ENCODE measurements around the gene BRD2. TPM values are rescaled to one million over a fixed set of nuclear protein-coding genes. Genes with fewer than 3 reads are reported as not detected.
A peak's percentile ranks its signal among the peaks of the same experiment; 100 is the strongest.

BRD2 gene
- total and polyA plus RNA-seq, 11 donors, result 56.8 to 107 (median 73.1) TPM

DNA sequence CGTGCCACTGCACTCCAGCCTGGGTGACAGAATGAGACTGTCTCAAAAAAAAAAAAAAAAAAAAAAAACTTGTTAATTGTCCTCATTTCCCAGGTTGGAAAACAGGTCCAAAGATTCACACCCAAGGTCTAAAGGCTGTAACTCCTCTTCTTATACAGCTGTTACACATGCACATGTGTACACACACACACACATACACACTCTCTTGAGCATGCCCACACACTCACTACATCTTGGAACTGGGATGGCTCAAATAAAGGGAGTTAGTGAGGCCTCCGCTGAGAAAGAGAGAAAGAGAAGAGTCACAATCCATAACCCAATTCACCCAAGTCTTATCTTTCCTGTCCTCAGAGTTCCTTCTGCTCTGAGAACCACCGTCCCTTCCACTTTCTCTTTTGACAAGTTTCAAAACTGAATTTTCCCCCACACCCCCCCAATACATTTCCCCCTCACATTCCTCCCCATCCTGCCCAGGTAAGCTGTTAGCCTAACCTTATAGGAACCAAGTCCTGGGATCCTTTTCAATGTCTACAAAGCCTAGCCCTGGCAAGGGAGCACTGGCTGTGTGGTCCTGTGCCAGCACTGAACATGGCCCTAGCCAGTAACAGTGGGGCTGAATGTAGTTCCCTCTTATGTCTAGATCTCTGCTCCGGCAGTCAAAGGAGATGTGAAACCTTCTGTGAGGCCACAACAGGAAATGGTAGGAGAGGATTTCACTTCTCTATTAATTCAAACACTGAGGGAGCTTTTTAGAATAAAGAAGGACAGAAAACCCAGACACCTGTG lies 24.3 kb upstream of the BRD2 start:
- H3K4me3 ChIP-seq, result peak overlapping the region in 2 of 12 donors; percentile 13 to 37
- TF ChIP-seq CTCF (IDR thresholded peaks at IDR 0.05) (no peak), POLR2A (IDR thresholded peaks at IDR 0.05) (no peak)
- ATAC-seq (peak in 3 of 4 donors; percentile 49 to 76 (median 53)), DNase-seq (no peak)
- intact Hi-C loops (cut with DNase I), result loop anchor here in 1 of 10 donors (10.0 kb wide), 1 partner anchor 49 kb away; no protein-coding TSS in a partner anchor
- peaks cover 0 to 8% (median 0%) of the 10 kb centered on the region in 12 donors for H3K9me3 ChIP-seq
- H3K27me3 ChIP-seq, result no peaks in the 10 kb centered on the region
- WGBS, 4 donors, result 65 to 77% (median 74%) methylated on average over 4 of the region's 4 CpGs
- H3K27ac ChIP-seq, result peak overlapping the region in 3 of 12 donors; percentile 22 to 97 (median 38)
- peaks cover 0 to 3% (median 0%) of the 10 kb centered on the region in 9 donors for H3K36me3 ChIP-seq
- H3K4me1 ChIP-seq, result peaks cover 0 to 86% (median 11%) of the 10 kb centered on the region in 12 donors

DNA sequence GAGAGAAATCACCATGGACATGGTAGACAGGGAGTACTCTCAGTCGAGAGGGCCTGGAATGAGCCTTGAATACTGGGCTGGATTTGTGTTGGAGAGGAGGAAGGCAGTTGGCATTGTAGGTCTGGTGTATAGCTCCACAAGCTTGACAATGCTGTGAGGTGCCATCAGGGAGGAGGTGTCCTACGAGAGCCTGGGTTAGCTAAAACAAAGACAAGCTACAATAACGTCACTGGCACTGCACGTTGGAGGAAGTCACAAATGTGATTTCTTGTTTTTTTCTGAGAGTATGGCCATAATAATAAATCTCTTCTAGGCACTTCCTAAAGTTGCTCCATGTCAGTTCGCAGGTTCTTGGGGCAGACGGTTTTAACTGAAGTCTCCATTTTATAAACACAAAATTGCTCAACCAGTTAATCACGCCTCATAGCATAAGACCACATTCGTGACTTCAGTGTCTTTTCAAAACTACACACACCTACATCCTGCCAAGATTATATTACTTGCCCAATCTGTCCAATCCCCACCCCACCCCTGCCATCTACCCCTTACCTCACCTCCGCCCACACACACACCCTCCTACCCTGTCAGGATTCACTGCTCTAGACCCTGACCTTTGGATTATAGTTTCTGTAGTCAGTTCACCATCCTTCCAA lies 23.2 kb upstream of the BRD2 start:
- peaks cover 0 to 13% (median 0%) of the 10 kb centered on the region in 9 donors for H3K36me3 ChIP-seq
- ATAC-seq (peak in 1 of 4 donors; percentile 17), DNase-seq (no peak)
- H3K27me3 ChIP-seq, result no peaks in the 10 kb centered on the region
- no peak overlapping the region for H3K4me3 ChIP-seq
- H3K4me1 ChIP-seq, result peaks cover 0 to 87% (median 8%) of the 10 kb centered on the region in 12 donors
- peaks cover 0 to 8% (median 0%) of the 10 kb centered on the region in 12 donors for H3K9me3 ChIP-seq
- no peak for TF ChIP-seq POLR2A (IDR thresholded peaks at IDR 0.05)
- TF ChIP-seq CTCF (IDR thresholded peaks at IDR 0.05), result no peak
- WGBS, 4 donors, result 83 to 91% (median 86%) methylated on average over 9 of the region's 9 CpGs
- intact Hi-C loops (cut with DNase I), result loop anchor here in 1 of 10 donors (10.0 kb wide), 1 partner anchor 50 kb away; no protein-coding TSS in a partner anchor
- peak overlapping the region in 5 of 12 donors; percentile 20 to 97 (median 33) for H3K27ac ChIP-seq

DNA sequence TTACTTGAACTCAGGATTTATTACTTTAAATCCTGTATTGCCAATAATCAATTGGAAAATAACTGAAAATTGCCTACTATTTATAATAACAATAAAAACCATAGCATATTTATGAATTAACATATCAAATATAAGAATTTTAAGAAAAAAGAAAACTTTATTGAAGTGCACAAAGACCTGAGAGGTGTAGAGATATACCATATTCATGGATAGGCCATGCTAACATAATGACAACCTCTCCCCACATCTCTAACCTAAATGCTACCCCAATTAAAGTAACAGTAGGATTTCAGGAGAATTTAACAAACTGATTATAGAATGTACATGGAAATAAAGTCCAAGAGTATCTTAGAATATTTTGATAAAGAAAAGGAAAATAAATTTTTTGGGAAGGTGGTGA lies 22.4 kb upstream of the BRD2 start:
- Histone ChIP-seq H3K36me3 (peaks cover 0 to 16% (median 0%) of the 10 kb centered on the region in 9 donors), H3K9me3 (peaks cover 0 to 8% (median 0%) of the 10 kb centered on the region in 12 donors), H3K4me1 (peaks cover 0 to 89% (median 4%) of the 10 kb centered on the region in 12 donors), H3K4me3 (no peak overlapping the region), H3K27me3 (no peaks in the 10 kb centered on the region), H3K27ac (peak overlapping the region in 2 of 12 donors; percentile 35 to 97)
- DNase-seq, result no peak
- TF ChIP-seq POLR2A (IDR thresholded peaks at IDR 0.05) (no peak), CTCF (IDR thresholded peaks at IDR 0.05) (no peak)
- ATAC-seq, result no peak
- intact Hi-C loops (cut with DNase I), result loop anchor here in 1 of 10 donors (10.0 kb wide), 1 partner anchor 51 kb away; no protein-coding TSS in a partner anchor

GRCh38 chr6:32946893-32947292 lies 21.5 kb upstream of the BRD2 start:
- H3K27ac ChIP-seq, result peak overlapping the region in 1 of 12 donors; percentile 97
- ATAC-seq (no peak), DNase-seq (no peak)
- intact Hi-C loops (cut with DNase I), result loop anchor here in 1 of 10 donors (10.0 kb wide), 1 partner anchor 52 kb away; no protein-coding TSS in a partner anchor
- peaks cover 0 to 89% (median 0%) of the 10 kb centered on the region in 12 donors for H3K4me1 ChIP-seq
- H3K4me3 ChIP-seq, result no peak overlapping the region
- H3K36me3 ChIP-seq, result peaks cover 0 to 16% (median 0%) of the 10 kb centered on the region in 9 donors
- peaks cover 0 to 8% (median 0%) of the 10 kb centered on the region in 12 donors for H3K9me3 ChIP-seq
- no peaks in the 10 kb centered on the region for H3K27me3 ChIP-seq
- TF ChIP-seq POLR2A (IDR thresholded peaks at IDR 0.05) (no peak), CTCF (IDR thresholded peaks at IDR 0.05) (no peak)

Measured in heart left ventricle (tissue), 16 donors.